ENCODE results near the gene PLCL2. TPM values are rescaled to one million over a fixed set of nuclear protein-coding genes. Genes with fewer than 3 reads are reported as not detected.

PLCL2 gene
- total and polyA plus RNA-seq, 10 of the 15 experiments (the other 5 are each of a cell fraction or from before 2014, with no cell fraction given) = 7.5 to 37.3 (median 21.7) TPM

DNA sequence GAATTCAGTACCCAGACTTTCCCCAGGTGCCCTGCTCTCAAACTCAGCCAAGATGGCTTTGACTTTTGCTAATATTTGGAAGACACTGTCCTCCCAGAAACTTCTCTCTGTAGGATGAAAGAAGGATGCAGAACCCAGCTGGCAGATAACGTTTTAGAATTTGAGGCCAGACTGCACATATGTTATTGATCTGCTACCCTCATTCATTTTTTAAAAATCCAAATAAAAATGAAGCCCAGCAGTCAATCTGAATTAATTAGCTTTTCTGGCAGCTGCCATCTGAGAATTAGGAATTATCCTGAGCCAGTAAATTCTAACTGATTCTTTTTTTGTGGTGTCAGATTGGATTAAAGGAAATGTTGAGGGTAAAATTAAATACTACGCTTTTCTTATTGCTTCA, 236.6 kb downstream of the PLCL2 start:
- Histone ChIP-seq H3K9ac (ENCODE audit: control insufficient read depth, insufficient read depth, low read length) (no peak overlapping the region), H2AFZ (ENCODE audit: control insufficient read depth, low read depth, low read length) (no peak overlapping the region), H4K20me1 (ENCODE audit: control insufficient read depth, insufficient read depth) (no peaks in the 10 kb centered on the region), H3K27ac (ENCODE audit: control insufficient read depth, insufficient read depth) (no peak overlapping the region), H3K79me2 (ENCODE audit: control insufficient read depth, insufficient read depth, low read length) (no peaks in the 10 kb centered on the region), H3K4me3 (no peak overlapping the region), H3K9me3 (replicated peaks; ENCODE audit: control insufficient read depth, insufficient read depth, low read length) (peaks cover 3% of the 10 kb centered on the region; the same call in 2 of the 3 replicates), H3K36me3 (ENCODE audit: control insufficient read depth in 2 of 2, insufficient read depth in 2 of 2, low read length in 1 of 2) (no peaks in the 10 kb centered on the region), H3K27me3 (replicated peaks in 1 of 2; ENCODE audit: control insufficient read depth in 2 of 2, insufficient read depth in 2 of 2, low read length in 1 of 2) (no peaks in the 10 kb centered on the region), H3K4me2 (ENCODE audit: control insufficient read depth, insufficient read depth) (no peak overlapping the region), H3K4me1 (ENCODE audit: control insufficient read depth, insufficient read depth, low read length) (no peaks in the 10 kb centered on the region)
- CTCF ChIA-PET = no interaction called here
- DNase-seq (ENCODE audit: low read depth, low spot score) (no peak), FAIRE-seq (no peak), ATAC-seq (no peak)
- in situ Hi-C loops (cut with MboI) (no loop called here), intact Hi-C loops (cut with micrococcal nuclease; ENCODE audit: unreplicated experiment) (no loop called here)
- no peak for TF ChIP-seq SMC3 (IDR thresholded peaks at IDR 0.05; ENCODE audit: borderline replicate concordance, low read length)
- TF ChIP-seq PAX5 (IDR thresholded peaks at IDR 0.05; ENCODE audit: borderline replicate concordance, low read depth, low read length) = no peak
- TF ChIP-seq GABPA (IDR thresholded peaks at IDR 0.05; ENCODE audit: low read depth) = no peak
- TF ChIP-seq SP1 (IDR thresholded peaks at IDR 0.05; ENCODE audit: low read depth, low read length) = no peak
- SMC1A ChIA-PET (ENCODE audit: uncharacterized antibody, unreplicated experiment) = no interaction called here
- RAD21 ChIA-PET (ENCODE audit: unreplicated experiment) = no interaction called here
- POLR2A ChIA-PET = no interaction called here
- WGBS (ENCODE audit: insufficient coverage, insufficient replicate concordance, low lambda C conversion rate, missing lambda C conversion rate) = 36% methylated on average over 2 of the region's 2 CpGs
- no TSS peak for BruUV-seq (replicated peaks)

DNA sequence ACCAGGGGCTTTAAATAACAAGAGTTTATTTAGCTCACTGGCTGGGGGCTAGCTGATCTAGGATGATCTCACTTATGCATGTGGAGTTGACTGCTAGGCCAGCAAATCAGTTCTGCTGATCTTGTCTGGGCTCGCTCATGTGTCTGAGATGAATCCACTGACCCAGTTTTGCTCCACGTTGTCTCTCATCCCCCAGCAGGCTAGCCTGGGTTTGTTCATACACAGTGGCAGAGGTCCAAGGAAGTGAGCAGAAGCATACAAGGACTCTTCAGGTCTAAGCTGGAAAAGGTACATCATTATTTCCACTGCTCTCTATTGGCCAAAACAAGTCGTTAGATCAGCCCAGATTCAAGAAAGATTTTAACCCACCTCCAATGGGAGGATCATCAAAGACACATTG, 238.0 kb downstream of the PLCL2 start:
- ATAC-seq = no peak
- no peak for DNase-seq (ENCODE audit: low read depth, low spot score)
- no peaks in the 10 kb centered on the region for H4K20me1 ChIP-seq (ENCODE audit: control insufficient read depth, insufficient read depth)
- no peaks in the 10 kb centered on the region for H3K4me1 ChIP-seq (ENCODE audit: control insufficient read depth, insufficient read depth, low read length)
- intact Hi-C loops (cut with micrococcal nuclease; ENCODE audit: unreplicated experiment) (no loop called here), in situ Hi-C loops (cut with MboI) (no loop called here)
- no peak for FAIRE-seq
- 47% methylated on average over 3 of the region's 3 CpGs for WGBS (ENCODE audit: insufficient coverage, insufficient replicate concordance, low lambda C conversion rate, missing lambda C conversion rate)
- RAD21 ChIA-PET (ENCODE audit: unreplicated experiment) = no interaction called here
- BruUV-seq (replicated peaks) = no TSS peak
- no peaks in the 10 kb centered on the region for H3K27me3 ChIP-seq (replicated peaks in 1 of 2; ENCODE audit: control insufficient read depth in 2 of 2, insufficient read depth in 2 of 2, low read length in 1 of 2)
- no peak overlapping the region for H3K27ac ChIP-seq (ENCODE audit: control insufficient read depth, insufficient read depth)
- SMC1A ChIA-PET (ENCODE audit: uncharacterized antibody, unreplicated experiment) = interaction anchor here (0.8 kb wide), 1 partner anchor 29 kb away, joined by 3 read pairs; no protein-coding TSS in a partner anchor
- POLR2A ChIA-PET = no interaction called here
- H3K4me3 ChIP-seq = no peak overlapping the region
- no peaks in the 10 kb centered on the region for H3K36me3 ChIP-seq (ENCODE audit: control insufficient read depth in 2 of 2, insufficient read depth in 2 of 2, low read length in 1 of 2)
- H2AFZ ChIP-seq (ENCODE audit: control insufficient read depth, low read depth, low read length) = no peak overlapping the region
- CTCF ChIA-PET = interaction anchor here (1.2 kb wide), 1 partner anchor 12 kb away, joined by 3 read pairs; no protein-coding TSS in a partner anchor
- H3K79me2 ChIP-seq (ENCODE audit: control insufficient read depth, insufficient read depth, low read length) = no peaks in the 10 kb centered on the region
- no peak overlapping the region for H3K4me2 ChIP-seq (ENCODE audit: control insufficient read depth, insufficient read depth)
- H3K9ac ChIP-seq (ENCODE audit: control insufficient read depth, insufficient read depth, low read length) = no peak overlapping the region
- H3K9me3 ChIP-seq (replicated peaks; ENCODE audit: control insufficient read depth, insufficient read depth, low read length) = peaks cover 3% of the 10 kb centered on the region; the same call in 2 of the 3 replicates
- TF ChIP-seq, protein P1, sequence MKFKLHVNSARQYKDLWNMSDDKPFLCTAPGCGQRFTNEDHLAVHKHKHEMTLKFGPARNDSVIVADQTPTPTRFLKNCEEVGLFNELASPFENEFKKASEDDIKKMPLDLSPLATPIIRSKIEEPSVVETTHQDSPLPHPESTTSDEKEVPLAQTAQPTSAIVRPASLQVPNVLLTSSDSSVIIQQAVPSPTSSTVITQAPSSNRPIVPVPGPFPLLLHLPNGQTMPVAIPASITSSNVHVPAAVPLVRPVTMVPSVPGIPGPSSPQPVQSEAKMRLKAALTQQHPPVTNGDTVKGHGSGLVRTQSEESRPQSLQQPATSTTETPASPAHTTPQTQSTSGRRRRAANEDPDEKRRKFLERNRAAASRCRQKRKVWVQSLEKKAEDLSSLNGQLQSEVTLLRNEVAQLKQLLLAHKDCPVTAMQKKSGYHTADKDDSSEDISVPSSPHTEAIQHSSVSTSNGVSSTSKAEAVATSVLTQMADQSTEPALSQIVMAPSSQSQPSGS (IDR thresholded peaks at IDR 0.05; ENCODE audit: low read length) = no peak
- TF ChIP-seq, protein P2, sequence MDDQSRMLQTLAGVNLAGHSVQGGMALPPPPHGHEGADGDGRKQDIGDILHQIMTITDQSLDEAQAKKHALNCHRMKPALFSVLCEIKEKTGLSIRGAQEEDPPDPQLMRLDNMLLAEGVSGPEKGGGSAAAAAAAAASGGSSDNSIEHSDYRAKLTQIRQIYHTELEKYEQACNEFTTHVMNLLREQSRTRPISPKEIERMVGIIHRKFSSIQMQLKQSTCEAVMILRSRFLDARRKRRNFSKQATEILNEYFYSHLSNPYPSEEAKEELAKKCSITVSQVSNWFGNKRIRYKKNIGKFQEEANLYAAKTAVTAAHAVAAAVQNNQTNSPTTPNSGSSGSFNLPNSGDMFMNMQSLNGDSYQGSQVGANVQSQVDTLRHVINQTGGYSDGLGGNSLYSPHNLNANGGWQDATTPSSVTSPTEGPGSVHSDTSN (IDR thresholded peaks at IDR 0.05; ENCODE audit: insufficient replicate concordance, low read depth, low read length) = no peak
- TF ChIP-seq NR2F1 (conservative IDR thresholded peaks at IDR 0.05) (no peak), HDGF (IDR thresholded peaks at IDR 0.05) (no peak), SUPT20H (IDR thresholded peaks at IDR 0.05; ENCODE audit: borderline replicate concordance, control insufficient read depth, low read depth, low read length) (no peak), MTA2 (IDR thresholded peaks at IDR 0.05; ENCODE audit: low read depth) (no peak), STAT3 (IDR thresholded peaks at IDR 0.05; ENCODE audit: low read depth, low read length) (no peak), YY1 (IDR thresholded peaks at IDR 0.05; ENCODE audit: low read depth, low read length) (no peak), POLR2AphosphoS5 (IDR thresholded peaks at IDR 0.05; ENCODE audit: low read length) (no peak)
- TF ChIP-seq, protein P3, sequence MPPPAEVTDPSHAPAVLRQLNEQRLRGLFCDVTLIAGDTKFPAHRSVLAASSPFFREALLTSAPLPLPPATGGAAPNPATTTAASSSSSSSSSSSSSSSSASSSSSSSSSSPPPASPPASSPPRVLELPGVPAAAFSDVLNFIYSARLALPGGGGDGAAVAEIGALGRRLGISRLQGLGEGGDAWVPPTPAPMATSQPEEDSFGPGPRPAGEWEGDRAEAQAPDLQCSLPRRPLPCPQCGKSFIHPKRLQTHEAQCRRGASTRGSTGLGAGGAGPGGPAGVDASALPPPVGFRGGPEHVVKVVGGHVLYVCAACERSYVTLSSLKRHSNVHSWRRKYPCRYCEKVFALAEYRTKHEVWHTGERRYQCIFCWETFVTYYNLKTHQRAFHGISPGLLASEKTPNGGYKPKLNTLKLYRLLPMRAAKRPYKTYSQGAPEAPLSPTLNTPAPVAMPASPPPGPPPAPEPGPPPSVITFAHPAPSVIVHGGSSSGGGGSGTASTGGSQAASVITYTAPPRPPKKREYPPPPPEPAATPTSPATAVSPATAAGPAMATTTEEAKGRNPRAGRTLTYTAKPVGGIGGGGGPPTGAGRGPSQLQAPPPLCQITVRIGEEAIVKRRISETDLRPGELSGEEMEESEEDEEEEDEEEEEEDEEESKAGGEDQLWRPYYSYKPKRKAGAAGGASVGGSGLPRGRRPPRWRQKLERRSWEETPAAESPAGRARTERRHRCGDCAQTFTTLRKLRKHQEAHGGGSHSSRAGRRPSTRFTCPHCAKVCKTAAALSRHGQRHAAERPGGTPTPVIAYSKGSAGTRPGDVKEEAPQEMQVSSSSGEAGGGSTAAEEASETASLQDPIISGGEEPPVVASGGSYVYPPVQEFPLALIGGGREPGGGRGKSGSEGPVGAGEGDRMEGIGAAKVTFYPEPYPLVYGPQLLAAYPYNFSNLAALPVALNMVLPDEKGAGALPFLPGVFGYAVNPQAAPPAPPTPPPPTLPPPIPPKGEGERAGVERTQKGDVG (CRISPR knock-in tag; IDR thresholded peaks at IDR 0.05) = no peak

Data from GM12878 (cell line).